GM12872 (cell line): ENCODE measurements around the gene ORMDL3.

ENCODE experiments used
- TF ChIP-seq, protein P1 (sequence below): IDR thresholded peaks from 3 replicates; pipeline ENCODE4 v1.5.1; 2011; ENCODE audit warnings: low read depth, mild to moderate bottlenecking, low read length, moderate library complexity; ENCODE audit not compliant: insufficient read depth

ORMDL3 gene

DNA sequence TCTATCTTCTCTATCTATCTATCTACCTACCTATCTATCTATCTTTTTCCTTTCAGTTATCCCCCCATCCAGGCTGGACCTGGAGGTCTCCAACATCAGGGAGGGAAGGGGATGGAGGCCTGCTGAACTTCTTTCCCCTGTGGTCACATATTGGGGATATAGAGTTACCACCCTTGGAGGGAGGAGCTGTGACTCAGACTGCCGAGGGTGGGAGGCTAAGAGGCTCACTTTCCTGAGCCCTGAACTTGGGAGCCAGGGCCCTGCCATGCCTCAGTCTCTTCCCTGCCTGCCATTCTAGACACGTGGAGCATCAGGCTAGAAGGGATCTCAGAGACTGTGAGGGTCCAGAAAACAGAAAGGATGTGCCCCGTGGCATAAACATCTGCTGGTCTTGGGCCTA lies 8.5 kb upstream of the ORMDL3 start:
- TF ChIP-seq, protein P1, sequence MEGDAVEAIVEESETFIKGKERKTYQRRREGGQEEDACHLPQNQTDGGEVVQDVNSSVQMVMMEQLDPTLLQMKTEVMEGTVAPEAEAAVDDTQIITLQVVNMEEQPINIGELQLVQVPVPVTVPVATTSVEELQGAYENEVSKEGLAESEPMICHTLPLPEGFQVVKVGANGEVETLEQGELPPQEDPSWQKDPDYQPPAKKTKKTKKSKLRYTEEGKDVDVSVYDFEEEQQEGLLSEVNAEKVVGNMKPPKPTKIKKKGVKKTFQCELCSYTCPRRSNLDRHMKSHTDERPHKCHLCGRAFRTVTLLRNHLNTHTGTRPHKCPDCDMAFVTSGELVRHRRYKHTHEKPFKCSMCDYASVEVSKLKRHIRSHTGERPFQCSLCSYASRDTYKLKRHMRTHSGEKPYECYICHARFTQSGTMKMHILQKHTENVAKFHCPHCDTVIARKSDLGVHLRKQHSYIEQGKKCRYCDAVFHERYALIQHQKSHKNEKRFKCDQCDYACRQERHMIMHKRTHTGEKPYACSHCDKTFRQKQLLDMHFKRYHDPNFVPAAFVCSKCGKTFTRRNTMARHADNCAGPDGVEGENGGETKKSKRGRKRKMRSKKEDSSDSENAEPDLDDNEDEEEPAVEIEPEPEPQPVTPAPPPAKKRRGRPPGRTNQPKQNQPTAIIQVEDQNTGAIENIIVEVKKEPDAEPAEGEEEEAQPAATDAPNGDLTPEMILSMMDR: no peak

DNA sequence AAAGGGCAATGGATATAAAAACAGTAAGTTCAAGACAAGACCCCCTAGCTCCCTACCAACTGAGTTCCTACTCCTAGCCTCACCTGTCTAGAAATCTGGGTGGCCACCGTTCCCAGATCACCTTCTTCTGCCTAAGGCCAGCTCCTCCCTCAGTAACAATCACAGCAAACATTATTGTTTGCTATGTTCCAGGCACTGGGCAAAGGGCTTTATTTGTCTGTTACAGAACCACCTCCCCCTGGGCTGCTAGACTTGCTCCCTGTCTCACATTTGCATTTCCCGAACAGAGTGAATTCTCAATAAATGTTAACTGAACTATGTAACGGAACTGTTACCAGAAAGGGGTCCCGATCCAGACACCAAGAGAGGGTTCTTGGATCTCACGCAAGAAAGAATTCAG lies 6.9 kb upstream of the ORMDL3 start:
- TF ChIP-seq, protein P1: no peak

GRCh38 chr17:39933912-39934311 lies 6.5 kb upstream of the ORMDL3 start:
- TF ChIP-seq, protein P1: no peak

DNA sequence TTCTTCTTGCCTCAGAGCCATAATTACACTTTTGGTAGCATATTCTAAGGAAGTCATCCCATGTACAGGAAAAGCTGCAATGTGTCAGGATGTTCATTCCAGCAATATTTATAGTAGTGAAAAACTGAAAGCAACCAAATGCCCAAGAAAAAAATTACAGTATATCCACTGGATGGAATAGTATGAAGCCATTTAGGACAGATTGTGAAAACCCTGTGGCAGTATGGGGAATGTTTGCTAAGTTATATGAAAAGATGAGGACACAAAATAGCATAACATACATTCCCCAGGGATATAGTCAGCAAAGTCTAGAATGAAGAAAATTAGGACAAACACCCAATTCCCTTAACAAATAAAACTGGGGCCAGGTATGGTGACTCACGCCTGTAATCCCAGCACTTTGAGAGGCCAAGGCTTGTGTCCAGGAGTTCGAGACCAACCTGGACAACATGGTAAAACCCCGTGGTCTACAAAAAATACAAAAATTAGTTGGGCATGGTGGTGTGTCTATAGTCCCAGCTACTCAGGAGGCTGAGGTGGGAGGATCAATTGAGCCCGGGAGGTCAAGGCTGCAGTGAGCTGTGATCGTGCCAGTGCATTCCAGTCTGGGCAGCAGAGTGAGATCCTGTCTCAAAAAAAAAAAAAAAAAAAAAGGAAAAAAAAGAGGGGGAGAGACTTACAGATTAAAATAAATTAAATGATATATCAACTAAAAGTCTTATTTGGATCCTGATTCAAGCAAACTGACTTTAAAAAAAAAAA lies 2.4 kb upstream of the ORMDL3 start:
- TF ChIP-seq, protein P1: no peak

DNA sequence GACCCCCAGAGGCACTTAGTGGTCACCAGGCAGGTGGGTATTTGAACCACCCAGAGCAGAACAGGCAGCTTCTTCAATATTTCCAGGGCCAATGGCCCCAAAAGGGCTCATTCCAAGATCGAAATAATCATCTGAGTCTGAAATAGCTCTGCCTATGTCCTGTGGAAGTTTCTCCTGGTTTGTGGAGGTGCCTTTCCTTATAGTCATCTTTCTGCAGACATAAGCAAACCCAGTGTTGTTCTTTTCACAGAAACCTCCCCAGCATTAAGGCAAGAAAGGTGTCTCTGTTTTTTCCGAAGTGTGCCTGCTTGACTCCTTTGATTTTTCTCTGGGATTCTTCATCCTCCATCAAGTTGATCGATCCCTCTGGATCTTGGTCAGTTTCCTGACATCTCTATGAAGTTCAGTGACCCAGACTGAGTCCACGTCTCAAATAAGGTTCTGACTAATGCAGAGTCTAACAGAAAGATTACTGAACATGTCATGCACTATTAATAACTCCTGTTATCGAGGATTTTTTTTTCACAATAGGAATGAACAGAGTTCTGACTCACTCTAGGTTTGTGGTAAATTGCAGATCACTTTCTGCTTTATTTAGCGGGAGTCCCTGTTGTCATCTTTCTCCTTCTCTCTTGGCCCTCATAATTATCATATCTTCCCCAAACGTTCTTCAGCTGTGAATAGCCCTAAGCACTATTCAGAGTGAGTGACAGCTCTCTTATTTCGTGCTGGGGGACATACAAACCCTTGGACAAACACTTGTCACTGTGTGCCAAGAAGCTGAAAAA lies 1.7 kb upstream of the ORMDL3 start:
- TF ChIP-seq, protein P1: no peak

DNA sequence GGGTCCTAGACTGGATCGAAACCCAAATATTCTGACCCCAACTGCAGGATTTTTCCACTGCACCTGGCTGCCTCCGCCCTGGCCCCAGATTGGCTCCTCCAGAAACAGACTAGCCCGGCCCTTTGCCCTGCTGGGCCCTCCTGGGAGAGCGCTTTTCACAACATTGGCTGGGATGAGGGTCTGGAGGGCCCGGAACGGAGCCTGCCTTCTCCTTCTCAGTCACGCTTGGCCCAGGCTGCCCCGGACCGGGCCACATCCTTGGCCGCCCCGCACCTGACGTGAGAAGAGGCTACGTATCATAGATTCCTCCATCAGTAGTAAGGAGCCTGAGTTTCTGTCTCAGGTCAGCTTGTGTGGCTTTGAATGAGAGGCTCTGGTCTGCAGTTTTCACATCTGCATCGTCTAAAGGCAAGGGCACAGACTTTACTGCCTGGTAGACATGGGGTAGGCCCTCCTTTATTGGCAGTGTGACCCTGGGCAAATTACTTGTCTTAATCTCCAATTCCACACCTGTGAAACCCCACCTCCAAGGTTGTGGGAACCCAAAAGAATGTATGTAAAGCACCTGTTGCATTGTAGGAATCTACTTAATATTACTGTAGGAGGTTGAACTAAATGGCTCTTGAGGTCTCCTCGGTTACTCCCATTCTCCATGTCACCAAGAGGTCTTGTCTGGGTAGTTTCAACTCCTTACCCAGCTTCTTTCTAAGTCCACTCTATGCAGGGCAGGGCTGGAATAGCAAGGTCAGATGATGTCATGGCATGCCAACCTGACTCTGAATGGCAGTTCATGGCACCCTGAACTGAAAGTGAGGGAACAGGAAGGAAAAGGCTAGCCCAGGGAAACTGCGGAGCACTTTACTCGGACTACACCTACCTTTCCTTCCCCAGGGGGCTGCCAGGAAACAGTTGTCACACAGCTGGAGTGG lies 792 bp upstream of the ORMDL3 start:
- TF ChIP-seq, protein P1: no peak
